SK-N-SH treated with all-trans-retinoic acid at 6 μM for 48 hours (cell line): ENCODE results near the gene CHRNA4.

Experiments used
- ATAC-seq: fragments of 200-7000 bp; cut with Tn5 transposase; 3 replicates; pipeline ENCODE4 v1.9.1; 2020; ENCODE audit warnings: mild to moderate bottlenecking, moderate library complexity
- BACH2 ChIP-seq: fragments of 250-450 bp; sonication (Bioruptor Pico); IDR thresholded peaks from 2 replicates; pipeline ENCODE4 v1.9.0; 2021; ENCODE audit warnings: mild to moderate bottlenecking, borderline replicate concordance
- CSDC2 ChIP-seq: fragments of 250-450 bp; sonication (Bioruptor Pico); IDR thresholded peaks from 2 replicates; pipeline ENCODE4 v1.5.0; 2020; ENCODE audit warnings: mild to moderate bottlenecking, moderate library complexity
- ESRRG ChIP-seq: fragments of 250-450 bp; sonication (Bioruptor Pico); IDR thresholded peaks from 2 replicates; pipeline ENCODE4 v1.6.1; 2021; ENCODE audit warnings: mild to moderate bottlenecking
- ISL1 ChIP-seq: fragments of 250-450 bp; sonication (Bioruptor Pico); IDR thresholded peaks from 2 replicates; pipeline ENCODE4 v2.1.2; 2022; ENCODE audit warnings: mild to moderate bottlenecking, moderate library complexity
- OSR1 ChIP-seq: fragments of 250-450 bp; sonication (Bioruptor Pico); IDR thresholded peaks from 2 replicates; pipeline ENCODE4 v1.8.0; 2022; ENCODE audit warnings: moderate library complexity, mild to moderate bottlenecking, inconsistent platforms
- RARB ChIP-seq: fragments of 250-450 bp; sonication (Bioruptor Pico); IDR thresholded peaks from 2 replicates; pipeline ENCODE4 v1.8.0; 2021; ENCODE audit warnings: mild to moderate bottlenecking, moderate library complexity
- TCF4 ChIP-seq: fragments of 250-450 bp; sonication (Bioruptor Pico); IDR thresholded peaks from 2 replicates; pipeline ENCODE4 v1.8.0; 2021; ENCODE audit warnings: mild to moderate bottlenecking, moderate library complexity, borderline replicate concordance
- ZC3H10 ChIP-seq: fragments of 250-450 bp; sonication (Bioruptor Pico); IDR thresholded peaks from 2 replicates; pipeline ENCODE4 v1.5.1; 2021; ENCODE audit warnings: mild to moderate bottlenecking, moderate library complexity
- ZFP3 ChIP-seq: fragments of 250-450 bp; sonication (Bioruptor Pico); IDR thresholded peaks from 2 replicates; pipeline ENCODE4 v1.5.0; 2020; ENCODE audit warnings: mild to moderate bottlenecking, moderate library complexity
- ZFP30 ChIP-seq: fragments of 450-650 bp; formaldehyde crosslinking; IDR thresholded peaks from 2 replicates; pipeline ENCODE4 v1.5.0; 2022; ENCODE audit warnings: mild to moderate bottlenecking, moderate library complexity
- ZNF565 ChIP-seq: fragments of 450-650 bp; formaldehyde crosslinking; conservative IDR thresholded peaks from 2 replicates; pipeline ENCODE4 v1.5.0; 2020; ENCODE audit warnings: low read depth, mild to moderate bottlenecking, moderate library complexity
- ZNF70 ChIP-seq: fragments of 450-650 bp; formaldehyde crosslinking; IDR thresholded peaks from 2 replicates; pipeline ENCODE4 v1.5.0; 2020; ENCODE audit warnings: mild to moderate bottlenecking, moderate library complexity
- ZNF8 ChIP-seq: fragments of 450-650 bp; formaldehyde crosslinking; IDR thresholded peaks from 2 replicates; pipeline ENCODE4 v1.5.0; 2020; ENCODE audit warnings: mild to moderate bottlenecking, moderate library complexity
- TF ChIP-seq, protein P1 (sequence below): fragments of 250-450 bp; sonication (Bioruptor Pico); IDR thresholded peaks from 2 replicates; pipeline ENCODE4 v1.5.0; 2020; ENCODE audit warnings: mild to moderate bottlenecking, moderate library complexity
- TF ChIP-seq, protein P2 (sequence below): fragments of 250-450 bp; sonication (Bioruptor Pico); IDR thresholded peaks from 2 replicates; pipeline ENCODE4 v1.8.0; 2020; ENCODE audit warnings: mild to moderate bottlenecking, moderate library complexity, borderline replicate concordance
- TF ChIP-seq, protein P3 (sequence below): fragments of 250-450 bp; sonication (Bioruptor Pico); IDR thresholded peaks from 2 replicates; pipeline ENCODE4 v1.5.1; 2020; ENCODE audit warnings: low read depth, mild to moderate bottlenecking, moderate library complexity
- TF ChIP-seq, protein P4 (sequence below): fragments of 250-450 bp; sonication (Bioruptor Pico); IDR thresholded peaks from 2 replicates; pipeline ENCODE4 v1.5.1; 2021; ENCODE audit warnings: mild to moderate bottlenecking, moderate library complexity
- TF ChIP-seq, protein P5 (sequence below): fragments of 250-450 bp; sonication (Bioruptor Pico); IDR thresholded peaks from 2 replicates; pipeline ENCODE4 v1.8.0; 2021; ENCODE audit warnings: low read depth, mild to moderate bottlenecking, moderate library complexity, borderline replicate concordance

Gene CHRNA4

DNA sequence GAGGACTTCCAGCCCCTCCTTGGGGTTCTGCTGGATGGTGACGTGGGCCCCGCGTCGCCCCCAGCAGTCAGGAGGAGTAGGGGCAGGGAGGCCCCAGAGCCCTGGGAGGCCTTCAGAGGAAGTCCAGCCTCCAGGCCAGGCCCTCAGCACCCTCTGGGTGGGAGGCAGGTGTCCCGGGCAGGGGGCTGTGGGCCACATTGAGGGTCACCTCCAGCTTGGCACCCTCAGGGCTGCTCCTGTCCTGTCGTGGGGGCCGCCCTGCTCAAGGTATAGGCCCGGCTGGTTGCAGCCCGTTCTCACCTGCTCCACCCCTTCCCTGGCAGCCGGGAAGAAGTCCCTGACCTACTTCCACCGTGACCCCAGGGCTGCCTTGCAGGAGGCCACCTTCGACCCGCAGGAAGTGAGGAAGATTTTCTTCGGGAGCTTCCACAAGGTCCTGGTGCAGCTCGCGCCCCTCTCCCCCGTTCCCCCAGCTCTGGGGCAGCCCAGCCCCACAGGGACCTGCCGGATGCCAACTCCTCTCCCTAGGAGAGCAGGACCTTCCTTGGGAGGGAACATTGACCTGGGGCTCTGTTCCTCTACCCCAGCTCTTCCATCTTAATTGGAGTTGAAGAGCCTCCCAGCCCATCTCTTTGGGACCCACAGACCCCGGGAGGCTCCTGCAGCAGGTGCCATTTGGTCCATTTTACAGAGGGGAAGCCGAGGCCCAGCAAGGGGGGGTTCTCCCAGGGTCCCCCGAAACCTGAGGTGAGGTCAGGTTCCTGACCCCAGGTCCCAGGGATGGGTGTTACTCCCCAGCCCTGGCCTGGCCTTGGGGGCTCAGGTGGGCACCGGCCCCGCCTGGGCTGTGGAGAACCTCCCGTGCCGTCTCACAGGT lies 41.7 kb downstream of the CHRNA4 start (continued):
- TF ChIP-seq ZC3H10 (no peak), RARB (no peak), CSDC2 (CRISPR knock-in tag) (no peak), ZNF8 (CRISPR knock-in tag) (no peak)
- TF ChIP-seq, protein P1, sequence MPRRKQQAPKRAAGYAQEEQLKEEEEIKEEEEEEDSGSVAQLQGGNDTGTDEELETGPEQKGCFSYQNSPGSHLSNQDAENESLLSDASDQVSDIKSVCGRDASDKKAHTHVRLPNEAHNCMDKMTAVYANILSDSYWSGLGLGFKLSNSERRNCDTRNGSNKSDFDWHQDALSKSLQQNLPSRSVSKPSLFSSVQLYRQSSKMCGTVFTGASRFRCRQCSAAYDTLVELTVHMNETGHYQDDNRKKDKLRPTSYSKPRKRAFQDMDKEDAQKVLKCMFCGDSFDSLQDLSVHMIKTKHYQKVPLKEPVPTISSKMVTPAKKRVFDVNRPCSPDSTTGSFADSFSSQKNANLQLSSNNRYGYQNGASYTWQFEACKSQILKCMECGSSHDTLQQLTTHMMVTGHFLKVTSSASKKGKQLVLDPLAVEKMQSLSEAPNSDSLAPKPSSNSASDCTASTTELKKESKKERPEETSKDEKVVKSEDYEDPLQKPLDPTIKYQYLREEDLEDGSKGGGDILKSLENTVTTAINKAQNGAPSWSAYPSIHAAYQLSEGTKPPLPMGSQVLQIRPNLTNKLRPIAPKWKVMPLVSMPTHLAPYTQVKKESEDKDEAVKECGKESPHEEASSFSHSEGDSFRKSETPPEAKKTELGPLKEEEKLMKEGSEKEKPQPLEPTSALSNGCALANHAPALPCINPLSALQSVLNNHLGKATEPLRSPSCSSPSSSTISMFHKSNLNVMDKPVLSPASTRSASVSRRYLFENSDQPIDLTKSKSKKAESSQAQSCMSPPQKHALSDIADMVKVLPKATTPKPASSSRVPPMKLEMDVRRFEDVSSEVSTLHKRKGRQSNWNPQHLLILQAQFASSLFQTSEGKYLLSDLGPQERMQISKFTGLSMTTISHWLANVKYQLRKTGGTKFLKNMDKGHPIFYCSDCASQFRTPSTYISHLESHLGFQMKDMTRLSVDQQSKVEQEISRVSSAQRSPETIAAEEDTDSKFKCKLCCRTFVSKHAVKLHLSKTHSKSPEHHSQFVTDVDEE (CRISPR knock-in tag): no peak

DNA sequence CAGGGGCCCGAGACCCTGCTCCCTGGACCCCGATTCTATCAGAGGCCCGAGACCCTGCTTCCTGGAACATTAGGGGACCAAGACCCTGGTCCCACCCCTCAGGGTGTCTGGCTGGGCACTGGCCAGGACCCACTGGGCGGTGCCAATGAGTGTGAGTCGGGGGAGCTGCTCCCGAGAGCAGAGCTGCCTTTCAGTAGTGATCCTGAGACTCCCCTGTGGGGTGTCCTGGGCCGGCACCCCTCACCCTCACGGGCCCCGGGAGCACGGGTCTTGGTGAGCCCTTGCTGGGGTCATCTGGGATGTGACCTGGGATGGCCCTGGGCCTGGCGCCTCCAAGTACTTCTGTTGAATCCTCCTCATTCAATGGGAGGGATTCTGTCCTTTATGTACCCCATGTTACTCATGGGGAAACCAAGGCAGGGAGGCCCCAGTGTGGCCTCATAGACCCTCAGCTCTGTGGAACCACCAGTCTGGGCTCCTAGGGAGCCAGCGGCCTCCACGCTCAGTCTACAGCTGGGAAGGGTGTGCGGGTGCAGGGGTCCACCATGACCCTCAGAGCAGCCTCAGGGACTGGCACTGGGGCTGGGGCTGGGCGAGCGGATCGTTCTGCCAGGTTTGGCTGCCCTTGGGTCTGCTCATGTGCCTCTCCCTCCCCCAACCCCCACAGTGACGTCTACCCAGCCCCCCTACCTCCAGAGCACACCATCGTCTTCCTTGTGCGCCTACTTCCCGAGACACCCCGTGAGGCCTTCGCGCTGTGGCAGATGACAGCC lies 42.6 kb downstream of the CHRNA4 start:
- ATAC-seq: no peak
- TF ChIP-seq, protein P2, sequence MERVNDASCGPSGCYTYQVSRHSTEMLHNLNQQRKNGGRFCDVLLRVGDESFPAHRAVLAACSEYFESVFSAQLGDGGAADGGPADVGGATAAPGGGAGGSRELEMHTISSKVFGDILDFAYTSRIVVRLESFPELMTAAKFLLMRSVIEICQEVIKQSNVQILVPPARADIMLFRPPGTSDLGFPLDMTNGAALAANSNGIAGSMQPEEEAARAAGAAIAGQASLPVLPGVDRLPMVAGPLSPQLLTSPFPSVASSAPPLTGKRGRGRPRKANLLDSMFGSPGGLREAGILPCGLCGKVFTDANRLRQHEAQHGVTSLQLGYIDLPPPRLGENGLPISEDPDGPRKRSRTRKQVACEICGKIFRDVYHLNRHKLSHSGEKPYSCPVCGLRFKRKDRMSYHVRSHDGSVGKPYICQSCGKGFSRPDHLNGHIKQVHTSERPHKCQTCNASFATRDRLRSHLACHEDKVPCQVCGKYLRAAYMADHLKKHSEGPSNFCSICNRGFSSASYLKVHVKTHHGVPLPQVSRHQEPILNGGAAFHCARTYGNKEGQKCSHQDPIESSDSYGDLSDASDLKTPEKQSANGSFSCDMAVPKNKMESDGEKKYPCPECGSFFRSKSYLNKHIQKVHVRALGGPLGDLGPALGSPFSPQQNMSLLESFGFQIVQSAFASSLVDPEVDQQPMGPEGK: no peak
- no peak for TF ChIP-seq ISL1
- TF ChIP-seq ESRRG: no peak
- TF ChIP-seq, protein P3, sequence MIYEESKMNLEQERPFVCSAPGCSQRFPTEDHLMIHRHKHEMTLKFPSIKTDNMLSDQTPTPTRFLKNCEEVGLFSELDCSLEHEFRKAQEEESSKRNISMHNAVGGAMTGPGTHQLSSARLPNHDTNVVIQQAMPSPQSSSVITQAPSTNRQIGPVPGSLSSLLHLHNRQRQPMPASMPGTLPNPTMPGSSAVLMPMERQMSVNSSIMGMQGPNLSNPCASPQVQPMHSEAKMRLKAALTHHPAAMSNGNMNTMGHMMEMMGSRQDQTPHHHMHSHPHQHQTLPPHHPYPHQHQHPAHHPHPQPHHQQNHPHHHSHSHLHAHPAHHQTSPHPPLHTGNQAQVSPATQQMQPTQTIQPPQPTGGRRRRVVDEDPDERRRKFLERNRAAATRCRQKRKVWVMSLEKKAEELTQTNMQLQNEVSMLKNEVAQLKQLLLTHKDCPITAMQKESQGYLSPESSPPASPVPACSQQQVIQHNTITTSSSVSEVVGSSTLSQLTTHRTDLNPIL (CRISPR knock-in tag): no peak
- no peak for TF ChIP-seq ZNF70 (CRISPR knock-in tag)
- TF ChIP-seq, protein P4, sequence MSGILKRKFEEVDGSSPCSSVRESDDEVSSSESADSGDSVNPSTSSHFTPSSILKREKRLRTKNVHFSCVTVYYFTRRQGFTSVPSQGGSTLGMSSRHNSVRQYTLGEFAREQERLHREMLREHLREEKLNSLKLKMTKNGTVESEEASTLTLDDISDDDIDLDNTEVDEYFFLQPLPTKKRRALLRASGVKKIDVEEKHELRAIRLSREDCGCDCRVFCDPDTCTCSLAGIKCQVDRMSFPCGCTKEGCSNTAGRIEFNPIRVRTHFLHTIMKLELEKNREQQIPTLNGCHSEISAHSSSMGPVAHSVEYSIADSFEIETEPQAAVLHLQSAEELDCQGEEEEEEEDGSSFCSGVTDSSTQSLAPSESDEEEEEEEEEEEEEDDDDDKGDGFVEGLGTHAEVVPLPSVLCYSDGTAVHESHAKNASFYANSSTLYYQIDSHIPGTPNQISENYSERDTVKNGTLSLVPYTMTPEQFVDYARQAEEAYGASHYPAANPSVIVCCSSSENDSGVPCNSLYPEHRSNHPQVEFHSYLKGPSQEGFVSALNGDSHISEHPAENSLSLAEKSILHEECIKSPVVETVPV: no peak
- TF ChIP-seq TCF4 (CRISPR knock-in tag): no peak
- TF ChIP-seq CSDC2 (CRISPR knock-in tag): no peak
- TF ChIP-seq, protein P1 (CRISPR knock-in tag): no peak
- TF ChIP-seq OSR1 (CRISPR knock-in tag): no peak
- no peak for TF ChIP-seq ZFP3 (CRISPR knock-in tag)
- TF ChIP-seq ZNF565 (CRISPR knock-in tag): no peak
- TF ChIP-seq, protein P5, sequence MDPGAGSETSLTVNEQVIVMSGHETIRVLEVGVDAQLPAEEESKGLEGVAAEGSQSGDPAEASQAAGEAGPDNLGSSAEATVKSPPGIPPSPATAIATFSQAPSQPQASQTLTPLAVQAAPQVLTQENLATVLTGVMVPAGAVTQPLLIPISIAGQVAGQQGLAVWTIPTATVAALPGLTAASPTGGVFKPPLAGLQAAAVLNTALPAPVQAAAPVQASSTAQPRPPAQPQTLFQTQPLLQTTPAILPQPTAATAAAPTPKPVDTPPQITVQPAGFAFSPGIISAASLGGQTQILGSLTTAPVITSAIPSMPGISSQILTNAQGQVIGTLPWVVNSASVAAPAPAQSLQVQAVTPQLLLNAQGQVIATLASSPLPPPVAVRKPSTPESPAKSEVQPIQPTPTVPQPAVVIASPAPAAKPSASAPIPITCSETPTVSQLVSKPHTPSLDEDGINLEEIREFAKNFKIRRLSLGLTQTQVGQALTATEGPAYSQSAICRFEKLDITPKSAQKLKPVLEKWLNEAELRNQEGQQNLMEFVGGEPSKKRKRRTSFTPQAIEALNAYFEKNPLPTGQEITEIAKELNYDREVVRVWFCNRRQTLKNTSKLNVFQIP (CRISPR knock-in tag): no peak
- no peak for TF ChIP-seq BACH2 (CRISPR knock-in tag)
- TF ChIP-seq ZFP30: no peak
